Spleen (tissue), 7 donors: ENCODE results near the gene LOXL4.

Source experiments
- POLR2A ChIP-seq, 3 donors: fragments of 450-650 bp; IDR thresholded peaks; one replicate each; pipeline ENCODE4 v1.5.1; 2017; ENCODE audit warnings: antibody characterized with exemption in 3 of 3, mild to moderate bottlenecking in 1 of 3
- TF ChIP-seq, protein P1 (sequence below), 11 experiments: fragments of 200-600 bp in 7 of 11; fragments of 450-650 bp in 4 of 11; sonication (generic) in 4 of 11; IDR thresholded peaks in 8 of 11; conservative IDR thresholded peaks in 3 of 11; 1 replicate in 7 of 11; 2 replicates in 4 of 11; pipeline versions ENCODE4 v1.4.0 to v1.8.0; 2016 to 2021; ENCODE audit warnings: antibody characterized with exemption in 11 of 11, inconsistent platforms in 4 of 11, mild to moderate bottlenecking in 1 of 11
- donor health status: DM: no; HTN: no; CAD: no; lungs with moderate emphysema.
- donor health status: DM: no; HTN: no; CAD: no.
- donor health status: DM: no; HTN: no; CAD: no.

DNA sequence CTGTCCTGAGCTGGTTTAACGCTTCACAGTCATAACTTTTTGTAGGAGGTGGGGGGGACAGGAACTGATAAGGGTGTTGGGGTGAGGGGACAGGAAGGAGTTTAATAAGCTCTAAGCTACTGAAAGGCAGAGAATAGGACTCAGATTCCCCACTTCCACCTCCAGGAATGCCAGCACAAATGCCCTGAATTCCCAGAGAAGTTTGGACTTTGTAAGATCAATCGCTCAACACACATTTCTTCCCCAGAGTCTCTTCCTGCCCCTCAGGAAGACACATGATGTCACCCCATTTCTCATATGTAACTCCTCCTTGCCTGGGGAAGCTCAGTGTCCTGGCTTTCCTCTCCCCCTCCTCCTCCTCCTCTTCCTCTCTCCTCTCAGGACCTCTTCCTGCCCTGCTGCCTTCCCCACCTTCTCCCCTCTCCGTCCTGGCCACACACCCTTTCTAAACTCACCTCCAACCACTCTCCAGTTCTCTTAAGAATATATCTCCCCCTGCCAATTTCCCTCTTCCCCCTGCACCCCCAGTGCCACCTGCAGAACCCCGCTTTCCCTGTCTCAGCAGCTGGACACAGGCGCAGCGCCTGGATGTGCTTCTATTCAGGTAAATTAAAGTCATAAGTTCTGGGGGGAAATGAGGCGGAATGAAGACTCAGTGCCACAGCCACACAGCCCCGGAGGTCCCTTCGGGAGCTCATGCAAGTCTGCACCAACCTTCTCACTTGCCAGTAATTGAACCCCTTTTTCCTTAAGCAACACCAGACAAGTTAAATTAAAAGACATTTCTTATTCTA is 5.3 kb upstream of the LOXL4 start:
- TF ChIP-seq, protein P1, sequence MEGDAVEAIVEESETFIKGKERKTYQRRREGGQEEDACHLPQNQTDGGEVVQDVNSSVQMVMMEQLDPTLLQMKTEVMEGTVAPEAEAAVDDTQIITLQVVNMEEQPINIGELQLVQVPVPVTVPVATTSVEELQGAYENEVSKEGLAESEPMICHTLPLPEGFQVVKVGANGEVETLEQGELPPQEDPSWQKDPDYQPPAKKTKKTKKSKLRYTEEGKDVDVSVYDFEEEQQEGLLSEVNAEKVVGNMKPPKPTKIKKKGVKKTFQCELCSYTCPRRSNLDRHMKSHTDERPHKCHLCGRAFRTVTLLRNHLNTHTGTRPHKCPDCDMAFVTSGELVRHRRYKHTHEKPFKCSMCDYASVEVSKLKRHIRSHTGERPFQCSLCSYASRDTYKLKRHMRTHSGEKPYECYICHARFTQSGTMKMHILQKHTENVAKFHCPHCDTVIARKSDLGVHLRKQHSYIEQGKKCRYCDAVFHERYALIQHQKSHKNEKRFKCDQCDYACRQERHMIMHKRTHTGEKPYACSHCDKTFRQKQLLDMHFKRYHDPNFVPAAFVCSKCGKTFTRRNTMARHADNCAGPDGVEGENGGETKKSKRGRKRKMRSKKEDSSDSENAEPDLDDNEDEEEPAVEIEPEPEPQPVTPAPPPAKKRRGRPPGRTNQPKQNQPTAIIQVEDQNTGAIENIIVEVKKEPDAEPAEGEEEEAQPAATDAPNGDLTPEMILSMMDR (IDR thresholded peaks at IDR 0.05 in 8 of 11, conservative IDR thresholded peaks at IDR 0.05 in 3 of 11) = no peak
- TF ChIP-seq POLR2A (IDR thresholded peaks at IDR 0.05) = no peak
